UCSD-AML1 (cell line): Measurements from ENCODE around the gene COBLL1.

ENCODE experiments used
- DNase-seq: peaks from one replicate; lab custom pipeline; 2025; ENCODE audit not compliant: unreplicated experiment; lab: John Stamatoyannopoulos, UW

Gene COBLL1

DNA sequence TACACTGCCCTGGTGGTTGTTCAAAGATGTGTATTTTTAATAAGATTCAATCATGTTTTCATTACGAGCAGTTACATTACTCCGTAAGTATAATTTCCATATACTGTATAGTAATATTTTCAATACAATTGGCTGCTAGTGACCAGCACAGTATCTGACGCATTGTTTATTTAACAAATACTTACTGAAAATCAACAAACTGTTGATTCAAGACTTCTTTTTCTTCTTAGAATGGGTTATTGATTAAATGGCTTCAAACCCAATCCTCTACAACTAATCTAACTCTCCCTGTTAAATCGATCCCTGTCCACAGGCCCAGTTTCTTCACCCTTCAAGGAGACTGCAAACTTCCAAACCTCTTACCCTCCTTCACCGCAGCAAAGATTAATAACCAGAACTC is 18.5 kb downstream of the COBLL1 start:
- no peak for DNase-seq

DNA sequence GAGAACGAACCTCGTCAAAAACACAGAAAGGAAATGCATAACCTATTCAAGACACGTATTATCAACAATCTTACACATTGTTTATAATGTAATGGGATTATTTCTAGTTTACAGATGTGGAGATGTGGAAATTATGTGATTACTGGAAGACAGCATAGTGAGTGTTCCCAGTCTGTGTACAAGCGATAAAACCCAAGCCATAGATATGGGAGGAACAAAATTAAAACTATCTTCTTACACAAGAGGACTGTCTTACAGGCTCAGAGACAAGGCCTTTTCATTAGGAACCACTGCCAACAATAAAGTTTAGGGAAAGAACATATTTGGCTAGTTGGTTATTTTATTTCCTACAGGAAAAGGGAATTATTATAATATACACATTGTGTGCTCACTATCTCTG is 20.3 kb downstream of the COBLL1 start:
- no peak for DNase-seq

- no peak for DNase-seq
Observed at GRCh38 chr2:164818149-164819136, 23.2 kb downstream of the COBLL1 start.

DNA sequence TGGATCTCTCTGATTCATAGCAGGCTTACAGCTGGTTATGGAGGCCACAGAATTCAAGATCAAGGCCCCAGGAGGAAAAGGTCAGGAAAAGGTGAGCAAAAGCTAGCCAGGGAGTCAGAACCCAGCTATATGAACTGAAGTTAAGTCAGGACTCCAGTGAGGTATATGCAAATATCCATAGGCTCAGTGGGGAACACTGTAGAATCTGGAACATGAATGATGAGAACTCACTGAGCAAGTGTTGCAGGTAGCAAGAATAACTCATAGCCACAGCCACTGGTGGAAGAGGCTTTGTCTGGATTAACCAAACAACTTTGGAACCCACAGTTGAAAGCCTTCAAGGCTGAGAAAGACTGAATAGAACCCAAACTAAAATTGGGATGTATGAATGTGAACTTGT is 24.7 kb downstream of the COBLL1 start:
- no peak for DNase-seq

- no peak for DNase-seq
Observed at GRCh38 chr2:164816046-164816445, 25.6 kb downstream of the COBLL1 start.

GRCh38 chr2:164815071-164815793 is 26.4 kb downstream of the COBLL1 start:
- DNase-seq, result no peak

- DNase-seq, result no peak
Observed at GRCh38 chr2:164813535-164813934, 28.1 kb downstream of the COBLL1 start.

DNA sequence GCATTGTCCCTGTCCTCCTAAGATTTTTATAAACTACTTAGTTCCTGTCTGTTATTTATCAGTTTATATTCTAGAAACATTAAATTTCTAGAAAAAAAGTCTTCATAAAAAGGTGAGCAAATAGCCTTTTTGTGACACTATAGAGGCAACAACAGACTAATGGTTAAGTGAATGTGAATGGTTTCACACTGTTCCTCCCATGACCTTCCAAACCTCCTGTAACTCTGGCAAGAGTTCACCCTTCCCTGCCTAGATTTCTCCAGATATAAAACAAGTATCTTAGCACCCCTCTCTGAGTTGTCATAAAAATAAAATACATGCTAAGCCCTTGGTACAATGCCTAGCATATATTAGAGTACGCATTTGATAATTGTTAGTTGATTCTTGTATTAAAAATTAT is 29.2 kb downstream of the COBLL1 start:
- no peak for DNase-seq

- no peak for DNase-seq
Observed at GRCh38 chr2:164811819-164812218, 29.8 kb downstream of the COBLL1 start.

GRCh38 chr2:164810843-164811242 is 30.8 kb downstream of the COBLL1 start:
- no peak for DNase-seq

DNA sequence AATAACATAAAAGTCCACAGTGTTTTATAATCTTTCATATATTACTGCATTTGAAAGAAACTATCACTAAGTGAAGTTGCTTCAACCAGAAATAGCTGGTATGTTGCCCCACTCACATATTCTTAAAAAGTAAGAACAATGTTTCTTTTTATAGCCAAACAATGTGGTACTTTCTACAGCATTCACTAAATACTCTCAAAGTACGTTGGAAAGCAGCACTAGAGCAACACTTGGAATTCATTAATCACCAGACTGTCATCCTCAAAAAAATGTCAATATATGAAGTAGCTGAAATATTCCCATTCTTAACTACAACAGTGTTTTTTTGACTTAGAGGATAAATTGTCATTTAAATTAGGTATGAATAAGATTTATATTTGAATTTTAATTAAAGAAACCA is 32.8 kb downstream of the COBLL1 start:
- no peak for DNase-seq

- DNase-seq, result no peak
Observed at GRCh38 chr2:164803776-164804466, 37.7 kb downstream of the COBLL1 start.

- no peak for DNase-seq
Observed at GRCh38 chr2:164802095-164802707, 39.4 kb downstream of the COBLL1 start.

- DNase-seq, result no peak
Observed at GRCh38 chr2:164800572-164800971, 41.1 kb downstream of the COBLL1 start.

DNA sequence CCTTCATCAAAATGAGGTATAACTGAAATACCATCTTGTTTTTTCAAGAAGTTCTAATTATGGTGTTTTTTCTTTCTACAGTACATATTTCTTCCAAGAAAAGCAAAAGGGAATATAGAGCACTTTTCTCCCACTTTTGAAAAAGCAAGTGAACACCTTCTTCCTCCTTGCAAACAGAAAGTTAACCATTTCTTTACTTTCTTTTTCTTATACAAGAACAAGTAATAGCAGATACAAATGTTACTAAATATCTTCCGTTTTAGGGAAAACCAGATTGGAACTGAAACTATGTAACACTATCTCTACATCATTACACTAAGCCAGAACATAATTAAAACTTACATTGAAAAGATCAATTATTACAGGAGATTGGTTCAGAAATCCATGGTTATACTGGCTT is 44.0 kb downstream of the COBLL1 start:
- DNase-seq, result no peak

GRCh38 chr2:164796999-164797398 is 44.6 kb downstream of the COBLL1 start:
- no peak for DNase-seq

- no peak for DNase-seq
Observed at GRCh38 chr2:164794432-164795231, 47.0 kb downstream of the COBLL1 start.

GRCh38 chr2:164794016-164794415 is 47.6 kb downstream of the COBLL1 start:
- DNase-seq, result no peak

DNA sequence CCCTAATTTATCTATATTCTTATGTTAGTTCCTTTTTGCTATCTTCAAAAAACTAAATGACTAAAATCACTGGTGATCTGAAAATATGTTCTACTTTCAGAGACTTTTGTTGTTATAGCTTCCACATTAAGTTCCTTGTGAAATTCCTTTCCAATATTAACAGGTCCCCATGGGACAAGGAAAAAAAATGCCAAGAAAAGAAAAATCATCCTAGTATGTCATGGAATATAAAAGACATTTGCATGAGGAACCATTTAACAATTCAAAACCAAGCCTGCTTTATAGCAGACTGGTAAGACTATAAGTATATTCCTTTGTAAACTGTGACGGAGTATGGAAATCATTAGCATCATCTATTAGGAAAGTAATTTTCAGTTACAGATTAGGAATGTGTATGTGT is 48.1 kb downstream of the COBLL1 start:
- DNase-seq, result no peak
